Measurements from ENCODE around the gene FKBP1A.
A peak's percentile ranks its signal among the peaks of the same experiment; 100 is the strongest.

Gene FKBP1A

GRCh38 chr20:1332749-1333300, 60.0 kb downstream of the FKBP1A start:
- no peak for DNase-seq (ENCODE audit: low read depth in 2 of 2)

- no peak for DNase-seq (ENCODE audit: low read depth in 2 of 2)
Observed at GRCh38 chr20:1331801-1332453, 60.9 kb downstream of the FKBP1A start.

- no peak for DNase-seq (ENCODE audit: low read depth in 2 of 2)
Observed at GRCh38 chr20:1331101-1331500, 61.8 kb downstream of the FKBP1A start.

GRCh38 chr20:1330075-1330830, 62.6 kb downstream of the FKBP1A start:
- DNase-seq (ENCODE audit: low read depth in 2 of 2) = no peak

- no peak for DNase-seq (ENCODE audit: low read depth in 2 of 2)
Observed at GRCh38 chr20:1328680-1329330, 64.0 kb downstream of the FKBP1A start, which contains the start of gene SDCBP2. Gene SDCBP2 (minus strand): TSS chr20:1329139. CDS start chr20:1320416, 8,723 bp downstream.

GRCh38 chr20:1327827-1328679, 64.8 kb downstream of the FKBP1A start:
- DNase-seq (ENCODE audit: low read depth in 2 of 2) = no peak

GRCh38 chr20:1327241-1327653, 65.6 kb downstream of the FKBP1A start:
- DNase-seq (ENCODE audit: low read depth in 2 of 2) = no peak

GRCh38 chr20:1326031-1326930, 66.6 kb downstream of the FKBP1A start:
- no peak for DNase-seq (ENCODE audit: low read depth in 2 of 2)

GRCh38 chr20:1325173-1326030, 67.5 kb downstream of the FKBP1A start:
- DNase-seq (ENCODE audit: low read depth in 2 of 2) = peak; percentile 92

GRCh38 chr20:1324598-1325172, 68.2 kb downstream of the FKBP1A start:
- no peak for DNase-seq (ENCODE audit: low read depth in 2 of 2)

- no peak for DNase-seq (ENCODE audit: low read depth in 2 of 2)
Observed at GRCh38 chr20:1323830-1324597, 68.8 kb downstream of the FKBP1A start.

- no peak for DNase-seq (ENCODE audit: low read depth in 2 of 2)
Observed at GRCh38 chr20:1323256-1323655, 69.6 kb downstream of the FKBP1A start.

- peak; percentile 75 to 78 for DNase-seq (ENCODE audit: low read depth in 2 of 2)
Observed at GRCh38 chr20:1322511-1323245, 70.2 kb downstream of the FKBP1A start.

- no peak for DNase-seq (ENCODE audit: low read depth in 2 of 2)
Observed at GRCh38 chr20:1321654-1321939, 71.3 kb downstream of the FKBP1A start.

- DNase-seq (ENCODE audit: low read depth in 2 of 2) = no peak
Observed at GRCh38 chr20:1320902-1321653, 71.8 kb downstream of the FKBP1A start.

- no peak for DNase-seq (ENCODE audit: low read depth in 2 of 2)
Observed at GRCh38 chr20:1320016-1320415, 72.8 kb downstream of the FKBP1A start.

GRCh38 chr20:1319462-1319861, 73.4 kb downstream of the FKBP1A start:
- DNase-seq (ENCODE audit: low read depth in 2 of 2) = no peak

All from fibroblast of skin of left quadriceps (primary cell).